IMR-90 (cell line): ENCODE results near the gene KIF1A.

Experiments
- CEBPB ChIP-seq: IDR thresholded peaks from 2 replicates; pipeline ENCODE4 v1.6.1; 2012; ENCODE audit warnings: low read depth, low read length, improper control_type of control experiment
- CHD1 ChIP-seq: IDR thresholded peaks from 2 replicates; pipeline ENCODE4 v1.6.1; 2012; ENCODE audit warnings: low read depth, low read length, improper control_type of control experiment
- ELK1 ChIP-seq: fragments of 150-350 bp; IDR thresholded peaks from 2 replicates; pipeline ENCODE4 v1.6.1; 2016; ENCODE audit warnings: low read depth, mild to moderate bottlenecking, low read length, moderate library complexity, borderline replicate concordance
- FOS ChIP-seq: fragments of 150-350 bp; IDR thresholded peaks from 2 replicates; pipeline ENCODE4 v1.6.1; 2016; ENCODE audit warnings: low read depth, low read length
- MAZ ChIP-seq: IDR thresholded peaks from 2 replicates; pipeline ENCODE4 v1.6.1; 2012; ENCODE audit warnings: low read depth, mild to moderate bottlenecking, low read length, improper control_type of control experiment, moderate library complexity, borderline replicate concordance
- NFE2L2 ChIP-seq: fragments of 150-350 bp; IDR thresholded peaks from 2 replicates; pipeline ENCODE4 v1.6.1; 2016; ENCODE audit warnings: low read depth, mild to moderate bottlenecking, low read length
- POLR2A ChIP-seq: IDR thresholded peaks from 2 replicates; pipeline ENCODE4 v1.6.1; 2012; ENCODE audit warnings: mild to moderate bottlenecking, low read depth, low read length
- RAD21 ChIP-seq: IDR thresholded peaks from 2 replicates; pipeline ENCODE4 v1.6.1; 2012; ENCODE audit warnings: low read length, improper control_type of control experiment
- RCOR1 ChIP-seq: IDR thresholded peaks from 2 replicates; pipeline ENCODE4 v1.6.1; 2012; ENCODE audit warnings: mild to moderate bottlenecking, low read length, improper control_type of control experiment; ENCODE audit not compliant: insufficient replicate concordance
- RFX5 ChIP-seq: IDR thresholded peaks from 2 replicates; pipeline ENCODE4 v1.8.0; 2012; ENCODE audit warnings: low read depth, mild to moderate bottlenecking, low read length, moderate library complexity
- SMC3 ChIP-seq: fragments of 150-350 bp; IDR thresholded peaks from 2 replicates; pipeline ENCODE4 v1.6.1; 2016; ENCODE audit warnings: low read depth, mild to moderate bottlenecking, antibody characterized with exemption, low read length, moderate library complexity
- USF2 ChIP-seq: fragments of 150-350 bp; IDR thresholded peaks from 2 replicates; pipeline ENCODE4 v1.6.1; 2017; ENCODE audit warnings: mild to moderate bottlenecking, antibody characterized with exemption, low read length, low read depth
- TF ChIP-seq, protein P1 (sequence below): conservative IDR thresholded peaks from 2 replicates; pipeline ENCODE4 v1.5.1; 2012; ENCODE audit warnings: mild to moderate bottlenecking, low read depth, low read length, improper control_type of control experiment

DNA sequence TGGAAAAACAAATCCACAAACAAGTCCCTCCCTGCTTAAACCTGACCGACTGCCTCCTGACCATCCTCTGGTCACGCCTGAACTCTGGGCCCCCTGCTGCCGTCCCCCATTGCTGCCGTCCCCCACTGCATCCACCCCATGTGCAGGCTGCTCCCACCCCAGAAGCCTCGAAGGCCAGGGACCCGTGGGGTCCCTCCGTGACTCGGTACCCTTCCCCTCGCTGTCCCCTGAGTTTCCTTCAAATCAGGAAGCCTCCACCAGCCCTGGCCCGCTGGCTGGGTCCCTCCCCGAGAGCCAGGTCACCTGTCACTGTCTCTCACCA lies 30.7 kb upstream of the KIF1A start:
- TF ChIP-seq POLR2A (no peak), SMC3 (no peak), NFE2L2 (no peak), CEBPB (no peak), RAD21 (no peak), FOS (no peak), USF2 (no peak), RFX5 (no peak), MAZ (no peak), RCOR1 (no peak), ELK1 (no peak), CHD1 (no peak)
- TF ChIP-seq, protein P1, sequence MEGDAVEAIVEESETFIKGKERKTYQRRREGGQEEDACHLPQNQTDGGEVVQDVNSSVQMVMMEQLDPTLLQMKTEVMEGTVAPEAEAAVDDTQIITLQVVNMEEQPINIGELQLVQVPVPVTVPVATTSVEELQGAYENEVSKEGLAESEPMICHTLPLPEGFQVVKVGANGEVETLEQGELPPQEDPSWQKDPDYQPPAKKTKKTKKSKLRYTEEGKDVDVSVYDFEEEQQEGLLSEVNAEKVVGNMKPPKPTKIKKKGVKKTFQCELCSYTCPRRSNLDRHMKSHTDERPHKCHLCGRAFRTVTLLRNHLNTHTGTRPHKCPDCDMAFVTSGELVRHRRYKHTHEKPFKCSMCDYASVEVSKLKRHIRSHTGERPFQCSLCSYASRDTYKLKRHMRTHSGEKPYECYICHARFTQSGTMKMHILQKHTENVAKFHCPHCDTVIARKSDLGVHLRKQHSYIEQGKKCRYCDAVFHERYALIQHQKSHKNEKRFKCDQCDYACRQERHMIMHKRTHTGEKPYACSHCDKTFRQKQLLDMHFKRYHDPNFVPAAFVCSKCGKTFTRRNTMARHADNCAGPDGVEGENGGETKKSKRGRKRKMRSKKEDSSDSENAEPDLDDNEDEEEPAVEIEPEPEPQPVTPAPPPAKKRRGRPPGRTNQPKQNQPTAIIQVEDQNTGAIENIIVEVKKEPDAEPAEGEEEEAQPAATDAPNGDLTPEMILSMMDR: no peak
